ENCODE measurements around the gene ZBTB7A.

Gene ZBTB7A

GRCh38 chr19:4033028-4033956 lies 33.4 kb downstream of the ZBTB7A start:
- no peak for DNase-seq

DNA sequence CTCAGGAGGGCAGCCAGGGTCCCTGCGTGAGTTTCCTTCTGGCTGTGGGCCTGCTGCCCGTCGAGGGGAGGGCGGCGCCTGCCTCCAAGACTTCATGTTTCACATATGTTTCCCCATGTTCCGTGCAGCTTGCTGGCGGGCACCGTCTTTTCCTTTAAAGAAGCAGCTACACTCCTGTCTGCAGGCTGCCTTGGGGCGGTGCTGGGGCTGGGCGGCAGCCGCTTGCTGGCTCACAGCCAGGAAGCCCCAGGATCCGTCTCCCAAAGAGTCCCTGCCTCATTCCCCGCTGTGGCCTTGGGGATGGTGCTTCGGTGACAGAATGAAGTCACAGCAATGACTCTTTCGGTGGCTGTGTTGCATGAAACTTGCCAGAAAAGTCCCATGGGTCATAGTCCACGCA lies 34.3 kb downstream of the ZBTB7A start:
- no peak for DNase-seq

- no peak for DNase-seq
Measured at GRCh38 chr19:4031420-4031819, 35.3 kb downstream of the ZBTB7A start.

DNA sequence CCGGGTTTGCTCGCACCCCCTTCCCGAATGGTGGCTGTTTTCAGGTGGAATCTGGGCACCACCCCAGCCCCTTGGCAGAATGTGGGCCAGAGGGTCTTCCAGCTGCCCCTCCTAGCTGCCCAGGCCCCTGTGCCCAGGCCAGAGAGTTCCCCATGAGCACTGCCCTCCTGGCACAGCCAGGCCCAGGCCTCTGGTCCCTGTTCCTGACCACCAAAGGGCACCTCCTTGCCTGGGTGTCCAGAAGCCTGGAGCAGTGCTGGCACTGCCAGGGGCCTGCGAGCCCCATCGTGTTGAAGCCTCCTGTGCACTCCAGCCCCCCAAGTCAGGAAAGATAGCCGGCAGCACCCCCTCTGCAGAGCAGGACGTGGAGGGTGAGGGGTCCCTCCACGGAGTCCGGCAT lies 35.7 kb downstream of the ZBTB7A start:
- no peak for DNase-seq

DNA sequence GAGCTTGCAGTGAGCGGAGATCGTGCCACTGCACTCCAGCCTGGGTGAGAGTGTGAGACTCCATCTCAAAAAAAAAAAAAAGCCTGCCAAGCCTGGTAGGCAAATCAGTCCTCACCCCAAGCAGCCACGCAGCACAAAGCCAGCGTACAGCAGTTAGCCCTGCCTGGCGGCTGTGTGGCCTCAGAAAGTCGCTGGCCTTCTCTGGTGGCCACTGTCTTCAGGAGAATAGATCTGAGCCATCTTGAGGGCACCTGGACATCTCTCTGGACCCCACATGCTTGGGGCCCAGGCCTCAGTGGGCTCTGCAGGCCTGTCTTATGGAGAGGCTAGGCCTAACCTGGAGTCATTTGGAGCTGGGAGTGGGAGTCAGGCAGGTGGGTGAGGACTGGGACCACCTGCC lies 36.1 kb downstream of the ZBTB7A start:
- DNase-seq = no peak

DNA sequence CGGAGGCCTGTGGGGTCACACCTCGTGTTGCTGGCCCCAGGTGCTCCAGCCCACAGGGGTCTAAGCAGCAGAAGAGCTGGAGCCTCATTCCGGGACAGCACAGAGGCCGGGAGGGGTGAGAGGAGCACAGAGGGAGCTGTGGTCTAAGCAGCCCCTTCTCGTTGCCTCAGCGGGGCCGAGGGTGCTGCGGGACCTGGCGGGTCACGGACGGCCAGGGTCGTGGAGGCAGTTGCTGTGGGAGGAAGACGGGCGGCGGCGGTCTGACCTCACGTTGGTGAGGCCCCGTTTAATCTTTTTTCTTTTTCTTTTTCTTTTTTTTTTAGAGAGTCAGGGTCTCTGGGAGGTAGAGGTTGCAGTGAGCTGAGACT lies 37.5 kb downstream of the ZBTB7A start:
- DNase-seq = no peak

- DNase-seq = no peak
Measured at GRCh38 chr19:4028334-4029246, 38.1 kb downstream of the ZBTB7A start.

- no peak for DNase-seq
Measured at GRCh38 chr19:4027146-4027545, 39.6 kb downstream of the ZBTB7A start.

- no peak for DNase-seq
Measured at GRCh38 chr19:4025317-4025716, 41.4 kb downstream of the ZBTB7A start.

- DNase-seq = no peak
Measured at GRCh38 chr19:4023600-4024398, 42.9 kb downstream of the ZBTB7A start.

- no peak for DNase-seq
Measured at GRCh38 chr19:4019578-4019977, 47.1 kb downstream of the ZBTB7A start.

DNA sequence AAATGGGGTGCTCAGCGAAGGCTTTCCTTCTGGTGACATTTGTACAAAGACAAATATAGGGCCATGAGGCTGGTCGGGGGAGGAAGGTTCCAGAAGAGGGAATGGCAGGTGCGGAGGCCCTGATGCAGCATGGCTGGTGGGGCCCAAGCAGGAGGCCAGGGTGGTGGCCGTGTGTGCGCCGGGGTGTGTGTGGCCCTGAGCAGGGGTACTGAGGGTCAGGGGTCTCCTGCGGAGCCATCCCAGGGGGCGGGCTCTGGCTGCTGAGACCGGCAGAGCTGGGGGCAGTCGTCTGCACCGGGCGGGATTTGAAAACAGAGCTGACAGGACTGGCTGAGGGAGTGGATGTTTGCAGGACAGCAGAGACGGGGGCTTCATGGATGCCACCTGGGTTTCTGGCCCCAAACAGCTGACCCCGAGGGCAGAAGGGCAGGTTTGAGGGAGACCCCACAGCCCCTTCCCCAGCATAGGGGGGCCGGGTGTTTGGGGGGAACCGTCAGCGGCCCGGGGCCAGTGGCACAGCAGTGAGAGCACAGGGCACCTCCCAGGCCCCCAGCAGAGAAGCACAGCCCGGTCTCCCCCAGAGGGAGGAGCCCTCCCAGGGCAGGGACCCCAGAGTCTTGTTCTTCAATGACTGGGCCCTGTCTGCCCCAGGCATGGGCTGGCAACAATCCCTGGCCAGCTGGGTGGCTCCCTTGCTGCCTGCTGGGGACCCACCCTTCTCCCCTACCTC lies 47.8 kb downstream of the ZBTB7A start:
- no peak for DNase-seq

DNA sequence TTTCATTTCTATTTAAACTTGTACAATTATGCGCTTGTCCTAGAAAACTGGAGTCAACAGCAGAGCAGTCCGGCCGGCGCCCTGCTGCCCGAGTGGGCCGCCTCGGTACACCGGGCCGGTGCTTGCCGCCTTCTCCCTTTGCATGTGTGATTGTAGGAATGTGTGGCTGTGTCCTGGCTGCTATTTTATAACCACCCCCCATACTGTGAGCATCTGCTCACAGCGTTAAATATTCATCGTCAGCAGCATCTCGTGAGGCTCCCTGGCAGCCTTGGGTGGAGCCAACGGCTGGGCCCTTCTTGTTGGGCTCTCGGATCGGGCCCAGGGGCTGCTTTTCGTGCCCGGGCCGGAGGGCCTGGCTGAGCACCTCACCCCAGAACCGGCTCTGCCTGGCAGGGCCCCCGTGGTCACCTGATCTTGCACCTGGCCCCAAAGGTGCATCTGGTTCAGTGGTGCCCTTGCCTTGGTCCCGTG lies 48.5 kb downstream of the ZBTB7A start:
- DNase-seq = no peak

GRCh38 chr19:4016903-4017638 lies 49.6 kb downstream of the ZBTB7A start:
- DNase-seq = no peak

DNA sequence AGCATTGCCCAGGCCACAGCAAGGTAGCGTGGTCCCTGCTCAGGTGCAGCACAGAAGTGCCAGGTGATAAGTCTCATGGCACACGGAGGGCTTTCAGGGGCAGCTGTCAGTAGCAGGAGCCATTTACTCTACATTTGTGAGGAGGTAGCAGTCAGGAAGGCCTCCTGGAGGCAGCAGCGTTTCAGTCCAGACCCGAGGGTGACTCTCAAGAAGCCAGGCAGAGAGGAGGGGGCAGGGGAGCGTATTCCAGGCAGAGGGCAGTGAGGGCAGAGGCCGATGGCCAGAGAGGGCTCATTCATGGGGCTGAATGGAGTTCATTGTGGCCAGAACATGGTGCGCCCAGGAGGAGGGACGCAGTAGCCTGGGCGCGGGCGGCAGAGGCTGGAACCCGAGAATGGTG lies 50.2 kb downstream of the ZBTB7A start:
- DNase-seq = no peak

GRCh38 chr19:4015705-4016402 lies 50.8 kb downstream of the ZBTB7A start:
- no peak for DNase-seq

DNA sequence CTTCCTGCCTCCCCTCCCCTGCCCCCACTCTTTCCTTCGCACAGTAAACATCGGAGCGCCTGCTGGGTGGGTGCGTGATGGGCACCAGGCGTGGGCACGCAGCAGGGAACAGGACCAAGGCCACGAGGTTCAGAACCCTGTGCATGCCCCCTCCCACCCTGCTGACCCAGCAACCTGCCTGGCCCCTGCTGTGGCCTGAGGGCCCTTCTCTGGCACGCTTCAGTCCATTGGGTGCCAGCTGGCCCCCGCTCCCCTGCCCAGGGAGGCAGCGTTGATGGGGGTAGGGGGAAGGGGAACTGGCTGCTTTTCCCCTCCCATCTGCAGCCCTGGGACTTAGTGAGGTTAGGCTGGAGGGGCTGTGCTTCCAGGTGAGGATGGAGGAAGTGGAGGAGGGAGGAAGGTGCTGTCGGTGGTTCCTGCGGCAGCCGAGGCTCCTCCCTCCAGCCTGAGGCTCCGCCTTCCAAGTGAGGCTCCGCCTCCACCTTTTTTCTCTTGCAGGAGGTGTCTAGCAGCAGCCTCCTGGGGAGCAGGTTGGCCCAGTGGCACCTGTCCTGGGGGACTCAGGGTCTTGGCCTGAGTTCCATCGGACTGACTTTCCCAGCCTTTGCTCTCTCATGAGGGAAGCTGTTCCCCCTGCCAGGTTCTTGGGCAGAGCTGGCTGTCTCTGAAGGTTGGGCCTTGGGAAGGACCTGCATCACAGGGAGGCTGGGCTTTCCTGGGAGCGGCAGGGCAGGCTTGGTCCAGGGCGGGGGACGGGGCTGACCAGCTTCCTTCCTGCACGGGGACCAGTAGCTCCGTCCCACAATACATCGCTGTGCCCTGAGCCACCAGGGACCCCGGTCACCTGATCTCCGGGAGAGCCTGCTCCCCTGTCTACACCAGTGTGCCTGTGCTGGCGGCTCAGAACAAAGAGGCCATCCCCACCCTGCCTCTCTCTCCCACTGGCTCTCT lies 51.9 kb downstream of the ZBTB7A start:
- no peak for DNase-seq

GRCh38 chr19:4013886-4014540 lies 52.7 kb downstream of the ZBTB7A start:
- DNase-seq = no peak

Data from NCI-H1436 (cell line).